ENCODE data around the gene PLA2G12B. TPM values are rescaled to one million over a fixed set of nuclear protein-coding genes. Genes with fewer than 3 reads are reported as not detected.

Gene PLA2G12B
- total and polyA plus RNA-seq, 9 donors = not detected

- intact Hi-C loops (cut with DNase I) = no loop called here
- H3K27ac ChIP-seq = no peak overlapping the region
- H3K36me3 ChIP-seq = no peaks in the 10 kb centered on the region
- H3K4me1 ChIP-seq (ENCODE audit: insufficient read depth) = peaks cover 3% of the 10 kb centered on the region
- DNase-seq = no peak
- H3K9me3 ChIP-seq = no peaks in the 10 kb centered on the region
- TF ChIP-seq POLR2A (IDR thresholded peaks at IDR 0.05) = no peak
- no peak for TF ChIP-seq EP300 (IDR thresholded peaks at IDR 0.05)
- TF ChIP-seq CTCF (IDR thresholded peaks at IDR 0.05) = no peak
- H3K27me3 ChIP-seq = no peaks in the 10 kb centered on the region
- H3K4me3 ChIP-seq = no peak overlapping the region
- 86 to 88% (median 87%) methylated on average over 2 of the region's 2 CpGs for WGBS, 3 donors
Measured at GRCh38 chr10:72885953-72886352, 68.7 kb downstream of the PLA2G12B start.

Other genes with a start within 250 kb of the PLA2G12B start
- gene OIT3, start 61.1 kb downstream of the PLA2G12B start, total RNA-seq = under 1 TPM in 2 of 7 donors, not detected in 5; 0.10 to 0.25 TPM
- gene OIT3, start 61.1 kb downstream of the PLA2G12B start, polyA plus RNA-seq = 1 to 10 TPM in 1 of 2 donors, under 1 TPM in 1; 0.30 to 5.2 TPM
- gene P4HA1, start 142.1 kb upstream of the PLA2G12B start, total RNA-seq = 10 to 100 TPM; 28.3 to 74.9 (median 39.7) TPM
- gene P4HA1, start 142.1 kb upstream of the PLA2G12B start, polyA plus RNA-seq = 10 to 100 TPM; 20.5 to 44.7 TPM
- gene NUDT13, start 155.6 kb upstream of the PLA2G12B start, total RNA-seq = 1 to 10 TPM in 6 of 7 donors, under 1 TPM in 1; 0.86 to 1.9 (median 1.5) TPM
- gene NUDT13, start 155.6 kb upstream of the PLA2G12B start, polyA plus RNA-seq = 1 to 10 TPM; 1.9 to 2.6 TPM
- gene ECD, start 213.2 kb upstream of the PLA2G12B start, total RNA-seq = 10 to 100 TPM; 21.6 to 26.9 (median 22.8) TPM
- gene ECD, start 213.2 kb upstream of the PLA2G12B start, polyA plus RNA-seq = 10 to 100 TPM; 14.7 to 28.2 TPM
- 10 to 100 TPM; 11.7 to 27.8 (median 23.2) TPM for gene FAM149B1, start 213.3 kb upstream of the PLA2G12B start, total RNA-seq
- gene FAM149B1, start 213.3 kb upstream of the PLA2G12B start, polyA plus RNA-seq = 10 to 100 TPM; 14.4 to 34.8 TPM

Measured in ovary (tissue), 9 donors.